ENCODE measurements around the gene RPP25.

The RPP25 gene

DNA sequence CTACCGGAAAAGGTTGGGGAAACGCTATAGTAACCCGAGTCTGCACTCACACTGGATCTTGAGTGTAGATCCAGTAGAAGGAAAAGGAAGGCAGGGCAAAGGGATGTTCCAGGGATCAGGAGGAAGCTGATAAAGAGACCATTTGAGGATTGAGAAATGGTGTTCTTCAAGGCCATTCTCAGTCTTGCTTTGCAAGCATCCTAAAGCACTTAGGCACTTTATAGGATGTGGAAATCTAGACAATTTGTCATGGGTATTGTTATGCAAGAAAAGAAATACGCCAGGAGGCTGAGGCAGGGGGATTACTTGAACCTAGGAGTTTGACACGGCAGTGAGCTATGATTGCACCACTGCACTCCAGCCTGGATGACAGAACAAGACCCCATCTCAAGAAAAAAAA is 25.6 kb upstream of the RPP25 start:
- Mint-ChIP-seq H3K36me3 (ENCODE audit: low read depth) (no peaks in the 10 kb centered on the region), H3K27ac (no peak overlapping the region), H3K9me3 (no peaks in the 10 kb centered on the region), H3K27me3 (peaks cover 23% of the 10 kb centered on the region), H3K4me1 (ENCODE audit: low read depth) (peaks cover 36% of the 10 kb centered on the region), H3K4me3 (no peak overlapping the region)
- no peak for DNase-seq

DNA sequence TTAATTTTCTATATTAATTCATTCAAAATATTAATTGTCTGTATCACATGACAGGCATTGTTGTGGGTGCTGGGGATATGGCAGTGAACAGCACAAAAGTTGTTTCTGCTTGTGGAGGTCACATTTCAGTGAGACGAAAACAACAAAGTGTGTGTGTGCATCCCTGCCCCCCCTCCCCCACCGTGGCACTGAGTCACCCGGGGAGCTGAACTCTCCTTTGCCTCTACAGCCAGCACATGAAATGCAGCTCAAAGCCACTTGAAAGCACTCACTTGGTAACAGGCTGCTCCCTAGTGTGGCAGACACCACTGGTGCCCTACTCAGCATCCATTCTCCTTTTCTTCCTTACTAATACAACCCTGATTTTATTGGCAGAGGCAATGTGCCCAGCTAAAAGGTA is 21.9 kb upstream of the RPP25 start:
- peaks cover 16% of the 10 kb centered on the region for H3K27me3 Mint-ChIP-seq
- H3K27ac Mint-ChIP-seq: no peak overlapping the region
- H3K9me3 Mint-ChIP-seq: no peaks in the 10 kb centered on the region
- peak; percentile 52 for DNase-seq
- peaks cover 25% of the 10 kb centered on the region for H3K4me1 Mint-ChIP-seq (ENCODE audit: low read depth)
- no peaks in the 10 kb centered on the region for H3K36me3 Mint-ChIP-seq (ENCODE audit: low read depth)
- H3K4me3 Mint-ChIP-seq: no peak overlapping the region

DNA sequence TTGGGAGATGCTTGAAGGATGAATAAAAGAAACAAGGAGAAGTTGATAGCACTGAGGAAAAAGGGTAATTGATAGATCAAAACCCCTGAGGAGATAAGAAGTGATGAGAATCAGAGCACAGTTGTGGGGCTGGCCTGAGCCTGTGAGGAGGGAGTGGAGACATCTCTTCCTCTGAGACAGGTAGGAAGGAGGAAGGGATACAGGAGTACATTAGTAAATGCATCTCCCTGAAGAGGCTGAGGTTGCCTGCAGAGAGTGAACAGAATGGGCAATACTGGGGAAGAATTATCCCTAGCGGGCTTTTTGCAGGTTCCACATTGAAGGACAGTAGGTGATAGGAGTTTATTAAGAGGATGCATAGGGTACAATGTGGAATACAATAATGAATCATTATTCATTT is 21.5 kb upstream of the RPP25 start:
- peak overlapping the region; percentile 58 for H3K27ac Mint-ChIP-seq
- no peaks in the 10 kb centered on the region for H3K9me3 Mint-ChIP-seq
- peaks cover 21% of the 10 kb centered on the region for H3K4me1 Mint-ChIP-seq (ENCODE audit: low read depth)
- no peaks in the 10 kb centered on the region for H3K36me3 Mint-ChIP-seq (ENCODE audit: low read depth)
- no peak overlapping the region for H3K4me3 Mint-ChIP-seq
- peaks cover 17% of the 10 kb centered on the region for H3K27me3 Mint-ChIP-seq
- DNase-seq: no peak

DNA sequence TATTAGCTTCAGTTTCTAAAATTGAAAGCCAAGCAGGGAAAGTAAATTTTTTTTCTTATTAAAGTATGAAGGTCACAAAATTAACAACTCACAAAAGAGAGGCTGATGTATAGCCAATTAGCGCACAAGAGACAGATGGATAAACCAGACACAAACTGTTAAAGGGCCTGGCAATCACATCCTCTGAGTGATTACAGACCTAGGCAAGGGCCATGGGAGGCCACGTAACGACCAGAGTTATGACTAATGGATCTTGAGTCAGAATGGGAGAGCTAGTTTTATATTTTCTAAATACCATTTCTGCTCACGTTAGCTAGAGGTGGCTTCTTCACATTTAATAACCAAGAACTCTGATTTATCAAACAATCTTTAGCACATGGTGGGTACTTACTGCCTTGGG is 21.0 kb upstream of the RPP25 start:
- DNase-seq: no peak
- H3K4me1 Mint-ChIP-seq (ENCODE audit: low read depth): peaks cover 19% of the 10 kb centered on the region
- H3K4me3 Mint-ChIP-seq: no peak overlapping the region
- no peaks in the 10 kb centered on the region for H3K9me3 Mint-ChIP-seq
- H3K27ac Mint-ChIP-seq: peak overlapping the region; percentile 58
- peaks cover 22% of the 10 kb centered on the region for H3K27me3 Mint-ChIP-seq
- H3K36me3 Mint-ChIP-seq (ENCODE audit: low read depth): no peaks in the 10 kb centered on the region

DNA sequence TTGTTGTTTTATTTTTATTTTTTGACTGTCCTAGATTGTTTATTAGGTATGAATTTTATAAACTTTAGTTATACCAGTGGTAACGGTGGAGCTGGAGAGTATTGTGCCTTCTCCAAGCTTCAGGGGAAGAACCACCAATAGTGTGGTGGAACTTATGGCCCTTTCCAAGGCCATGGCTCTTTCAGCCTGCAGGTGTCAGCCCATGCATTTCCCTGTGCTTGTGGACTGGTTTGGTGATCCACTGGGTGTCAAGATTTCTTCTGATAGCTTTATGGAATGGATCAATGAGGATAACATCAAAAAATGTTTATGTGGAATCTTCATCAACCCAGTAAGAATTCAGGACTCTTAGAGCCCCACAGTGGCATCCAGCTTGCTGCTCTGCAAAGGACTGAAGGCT is 19.6 kb upstream of the RPP25 start:
- Mint-ChIP-seq H3K4me3 (no peak overlapping the region), H3K9me3 (no peaks in the 10 kb centered on the region), H3K4me1 (ENCODE audit: low read depth) (peaks cover 15% of the 10 kb centered on the region), H3K36me3 (ENCODE audit: low read depth) (no peaks in the 10 kb centered on the region), H3K27ac (no peak overlapping the region), H3K27me3 (peaks cover 19% of the 10 kb centered on the region)
- DNase-seq: no peak

DNA sequence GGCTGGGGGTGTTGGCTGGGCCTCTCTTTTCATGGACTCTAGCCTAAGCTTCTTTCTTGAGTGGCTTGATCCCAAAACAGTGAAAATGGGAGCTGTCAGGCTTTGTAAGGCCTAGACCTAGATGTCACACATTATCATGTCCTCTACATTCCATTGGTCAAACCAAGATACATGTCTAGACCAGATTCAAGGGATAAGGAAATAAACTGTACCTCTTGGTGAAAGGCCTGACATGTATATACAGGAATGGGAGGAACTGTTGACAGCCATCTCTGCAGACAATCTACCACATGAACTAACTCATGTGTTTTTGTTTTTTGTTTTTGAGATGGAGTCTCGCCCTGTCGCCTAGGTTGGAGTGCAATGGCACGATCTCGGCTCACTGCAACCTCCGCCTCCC is 11.1 kb upstream of the RPP25 start:
- DNase-seq: no peak
- Mint-ChIP-seq H3K27me3 (peaks cover under 1% of the 10 kb centered on the region), H3K4me3 (no peak overlapping the region), H3K36me3 (ENCODE audit: low read depth) (no peaks in the 10 kb centered on the region), H3K4me1 (ENCODE audit: low read depth) (peaks cover 3% of the 10 kb centered on the region), H3K9me3 (no peaks in the 10 kb centered on the region), H3K27ac (no peak overlapping the region)

DNA sequence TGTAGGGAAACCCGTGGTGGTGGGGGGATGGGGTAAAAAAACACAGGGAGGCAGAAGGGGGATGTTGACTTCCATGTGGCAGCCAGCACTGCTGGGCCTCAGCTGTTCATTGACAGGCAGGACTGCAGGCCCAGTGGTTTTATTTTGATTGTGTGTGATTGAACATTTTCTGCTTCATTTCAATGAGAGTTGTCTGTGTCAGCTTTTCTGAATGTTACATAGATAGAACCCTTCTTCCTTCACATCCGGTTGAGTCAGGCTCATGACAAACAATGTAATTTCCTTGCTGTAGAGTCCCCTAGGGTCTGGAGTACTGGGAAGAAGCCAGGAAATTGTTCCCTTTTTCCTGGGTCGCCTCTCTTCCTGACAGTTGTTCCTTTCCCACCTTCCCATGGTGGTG is 8.2 kb upstream of the RPP25 start:
- peaks cover 20% of the 10 kb centered on the region for H3K4me1 Mint-ChIP-seq (ENCODE audit: low read depth)
- H3K27me3 Mint-ChIP-seq: peaks cover 7% of the 10 kb centered on the region
- no peak overlapping the region for H3K27ac Mint-ChIP-seq
- no peaks in the 10 kb centered on the region for H3K9me3 Mint-ChIP-seq
- no peak overlapping the region for H3K4me3 Mint-ChIP-seq
- DNase-seq: no peak
- H3K36me3 Mint-ChIP-seq (ENCODE audit: low read depth): no peaks in the 10 kb centered on the region

DNA sequence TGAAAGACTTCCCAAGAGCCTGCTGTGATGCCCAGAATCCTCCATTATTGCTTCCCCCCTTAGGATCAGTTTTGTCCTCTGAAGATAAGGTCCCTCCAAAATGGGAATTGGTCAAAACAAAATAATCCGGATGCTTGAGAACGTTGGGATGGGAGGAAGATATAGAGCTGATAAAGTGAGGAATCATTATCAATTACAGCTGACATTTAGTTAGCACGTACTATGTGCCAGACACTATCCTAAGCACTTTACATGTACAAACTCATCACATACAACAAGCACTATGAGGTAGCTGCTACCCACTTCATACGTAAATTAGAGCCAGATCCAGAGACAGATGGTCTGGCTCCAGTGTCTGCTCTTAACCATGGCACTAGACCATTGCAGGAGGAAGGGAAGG is 6.6 kb upstream of the RPP25 start:
- Mint-ChIP-seq H3K27ac (no peak overlapping the region), H3K36me3 (ENCODE audit: low read depth) (no peaks in the 10 kb centered on the region), H3K4me3 (no peak overlapping the region), H3K27me3 (peaks cover 23% of the 10 kb centered on the region), H3K4me1 (ENCODE audit: low read depth) (peaks cover 33% of the 10 kb centered on the region), H3K9me3 (no peaks in the 10 kb centered on the region)
- no peak for DNase-seq

DNA sequence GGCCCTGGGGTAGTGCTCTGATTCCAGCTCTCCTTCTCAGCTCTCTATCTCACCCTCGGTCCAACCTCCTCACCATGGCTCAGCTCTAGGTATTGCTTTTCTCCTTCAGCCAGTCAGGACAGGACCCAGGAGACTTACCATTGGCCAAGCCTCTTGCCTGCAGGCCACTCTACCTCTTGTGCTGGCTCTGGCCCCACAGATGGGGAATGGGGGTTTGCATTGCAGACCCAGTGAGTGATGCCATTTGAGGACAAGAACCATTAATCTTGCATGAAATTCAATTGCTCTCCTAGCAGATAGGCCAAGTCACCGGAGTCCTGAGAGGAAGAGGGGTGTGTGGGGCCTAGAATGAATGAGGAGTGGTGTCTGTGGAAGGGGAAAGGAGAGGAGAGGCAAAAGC is 6.1 kb upstream of the RPP25 start:
- no peak for DNase-seq
- peaks cover 37% of the 10 kb centered on the region for H3K4me1 Mint-ChIP-seq (ENCODE audit: low read depth)
- no peak overlapping the region for H3K4me3 Mint-ChIP-seq
- no peaks in the 10 kb centered on the region for H3K36me3 Mint-ChIP-seq (ENCODE audit: low read depth)
- peaks cover 28% of the 10 kb centered on the region for H3K27me3 Mint-ChIP-seq
- no peaks in the 10 kb centered on the region for H3K9me3 Mint-ChIP-seq
- H3K27ac Mint-ChIP-seq: no peak overlapping the region

DNA sequence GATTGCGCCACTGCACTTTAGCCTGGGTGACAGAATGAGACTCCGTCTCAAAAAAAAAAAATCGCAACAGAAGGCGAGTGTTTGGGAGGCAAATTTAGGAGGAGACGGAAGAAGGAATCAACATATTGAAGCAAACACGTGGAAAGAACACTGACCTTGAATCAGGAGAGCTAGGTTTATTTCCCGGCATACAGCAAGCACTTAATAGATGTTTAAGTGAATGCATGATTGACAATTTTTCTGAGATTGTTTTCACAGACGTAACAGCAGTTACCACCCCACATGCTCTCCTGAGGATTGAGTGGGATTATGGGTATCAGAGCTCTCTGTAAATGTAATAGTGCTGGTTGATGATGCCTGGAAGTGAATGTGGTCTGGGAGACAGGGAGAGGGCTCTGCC is 5.6 kb upstream of the RPP25 start:
- H3K27me3 Mint-ChIP-seq: peaks cover 33% of the 10 kb centered on the region
- H3K4me1 Mint-ChIP-seq (ENCODE audit: low read depth): peaks cover 41% of the 10 kb centered on the region
- H3K4me3 Mint-ChIP-seq: no peak overlapping the region
- no peak overlapping the region for H3K27ac Mint-ChIP-seq
- H3K36me3 Mint-ChIP-seq (ENCODE audit: low read depth): no peaks in the 10 kb centered on the region
- no peaks in the 10 kb centered on the region for H3K9me3 Mint-ChIP-seq
- no peak for DNase-seq

DNA sequence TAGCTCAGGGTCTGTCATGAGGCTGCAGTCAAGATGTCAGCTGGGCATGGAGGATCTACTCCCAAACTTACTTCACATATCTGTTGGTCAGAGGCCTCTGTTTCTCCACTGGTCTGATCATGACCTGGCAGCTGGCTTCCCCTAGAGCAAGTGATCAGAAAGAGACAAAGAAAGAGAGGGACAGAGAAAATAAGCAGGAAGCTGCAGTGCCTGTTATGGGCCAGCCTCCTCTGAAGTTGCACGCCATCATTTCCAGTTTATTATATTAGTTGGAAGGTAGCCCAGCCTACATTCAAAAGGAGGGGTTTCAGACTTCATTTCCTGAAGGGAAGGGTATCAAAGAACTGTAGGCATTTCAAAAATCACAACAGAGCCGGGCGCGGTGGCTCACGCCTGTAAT is 5.0 kb upstream of the RPP25 start:
- Mint-ChIP-seq H3K9me3 (no peaks in the 10 kb centered on the region), H3K4me3 (no peak overlapping the region), H3K36me3 (ENCODE audit: low read depth) (no peaks in the 10 kb centered on the region), H3K4me1 (ENCODE audit: low read depth) (peaks cover 43% of the 10 kb centered on the region), H3K27ac (peak overlapping the region; percentile 75), H3K27me3 (peaks cover 33% of the 10 kb centered on the region)
- DNase-seq: no peak

DNA sequence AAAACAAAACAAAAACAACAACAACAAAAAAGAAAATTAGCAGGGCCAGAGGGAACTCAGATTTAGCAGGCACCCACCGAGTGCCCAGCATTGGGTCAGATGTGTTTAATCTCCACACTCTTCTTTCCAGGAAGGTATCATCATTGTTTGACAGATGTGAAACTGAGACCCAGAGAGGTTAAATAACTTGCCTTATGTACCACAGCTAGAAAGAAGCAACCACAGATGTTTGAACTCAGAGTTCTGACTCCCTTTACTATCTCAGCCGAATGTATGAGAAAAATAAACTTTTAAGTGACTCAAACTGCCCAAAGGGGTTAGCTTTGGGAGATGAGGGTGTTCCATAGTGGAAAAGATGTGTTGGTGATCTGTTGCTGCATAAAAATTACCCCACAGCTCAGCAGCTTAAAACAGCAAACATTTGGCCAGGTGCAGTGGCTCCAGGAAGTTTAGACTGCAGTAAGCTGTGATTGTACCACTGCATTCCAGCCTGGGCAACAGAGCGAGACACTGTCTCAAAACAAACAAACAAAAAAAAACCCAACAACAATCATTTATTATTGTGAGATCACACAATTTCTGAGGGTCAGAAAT is 4.5 kb upstream of the RPP25 start:
- peak overlapping the region; percentile 75 for H3K27ac Mint-ChIP-seq
- no peak overlapping the region for H3K4me3 Mint-ChIP-seq
- no peak for DNase-seq
- H3K9me3 Mint-ChIP-seq: no peaks in the 10 kb centered on the region
- H3K4me1 Mint-ChIP-seq (ENCODE audit: low read depth): peaks cover 43% of the 10 kb centered on the region
- H3K36me3 Mint-ChIP-seq (ENCODE audit: low read depth): no peaks in the 10 kb centered on the region
- H3K27me3 Mint-ChIP-seq: peaks cover 33% of the 10 kb centered on the region

DNA sequence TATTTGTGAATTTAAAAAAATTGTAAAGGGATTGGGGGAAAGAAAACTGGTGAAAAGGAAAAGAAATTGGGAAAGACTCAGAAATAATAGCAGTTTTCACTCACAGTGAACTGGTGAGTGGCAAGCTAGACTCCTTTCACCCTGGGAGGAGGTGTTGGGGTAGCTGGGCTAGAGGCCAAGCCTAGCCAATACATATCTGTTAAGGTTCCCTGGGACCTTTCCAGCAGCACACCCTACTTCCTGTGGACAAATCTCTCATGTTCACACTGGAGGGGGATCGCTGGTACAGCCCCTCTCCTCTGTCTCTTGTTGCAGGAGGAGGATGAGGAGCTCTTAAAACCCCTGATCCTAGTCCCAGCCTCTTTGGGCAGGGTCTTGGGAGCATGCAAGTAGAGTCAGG is 3.7 kb upstream of the RPP25 start:
- H3K27ac Mint-ChIP-seq: peak overlapping the region; percentile 35
- H3K27me3 Mint-ChIP-seq: peaks cover 33% of the 10 kb centered on the region
- peaks cover 48% of the 10 kb centered on the region for H3K4me1 Mint-ChIP-seq (ENCODE audit: low read depth)
- no peaks in the 10 kb centered on the region for H3K36me3 Mint-ChIP-seq (ENCODE audit: low read depth)
- H3K9me3 Mint-ChIP-seq: no peaks in the 10 kb centered on the region
- no peak overlapping the region for H3K4me3 Mint-ChIP-seq
- DNase-seq: no peak

DNA sequence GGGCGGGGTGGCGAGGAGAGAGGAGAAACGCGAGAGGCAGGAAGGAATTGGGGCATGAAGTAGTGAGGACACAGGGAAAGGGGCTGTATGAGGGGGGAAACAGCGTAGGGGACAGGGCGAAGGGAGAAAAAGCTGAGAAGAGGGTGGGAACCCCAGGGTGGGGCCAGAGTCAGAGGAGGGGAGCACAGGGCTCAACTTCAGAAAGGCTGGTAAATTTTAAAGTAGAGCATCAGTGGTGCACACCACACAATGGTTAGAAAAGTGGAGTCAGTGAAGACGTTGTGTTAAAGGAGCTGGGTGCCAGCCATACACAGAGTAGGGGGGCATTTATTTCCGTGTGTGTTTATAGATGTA is 3.0 kb upstream of the RPP25 start:
- peaks cover 51% of the 10 kb centered on the region for H3K4me1 Mint-ChIP-seq (ENCODE audit: low read depth)
- H3K9me3 Mint-ChIP-seq: no peaks in the 10 kb centered on the region
- H3K36me3 Mint-ChIP-seq (ENCODE audit: low read depth): no peaks in the 10 kb centered on the region
- peaks cover 33% of the 10 kb centered on the region for H3K27me3 Mint-ChIP-seq
- no peak overlapping the region for H3K4me3 Mint-ChIP-seq
- no peak overlapping the region for H3K27ac Mint-ChIP-seq
- no peak for DNase-seq

DNA sequence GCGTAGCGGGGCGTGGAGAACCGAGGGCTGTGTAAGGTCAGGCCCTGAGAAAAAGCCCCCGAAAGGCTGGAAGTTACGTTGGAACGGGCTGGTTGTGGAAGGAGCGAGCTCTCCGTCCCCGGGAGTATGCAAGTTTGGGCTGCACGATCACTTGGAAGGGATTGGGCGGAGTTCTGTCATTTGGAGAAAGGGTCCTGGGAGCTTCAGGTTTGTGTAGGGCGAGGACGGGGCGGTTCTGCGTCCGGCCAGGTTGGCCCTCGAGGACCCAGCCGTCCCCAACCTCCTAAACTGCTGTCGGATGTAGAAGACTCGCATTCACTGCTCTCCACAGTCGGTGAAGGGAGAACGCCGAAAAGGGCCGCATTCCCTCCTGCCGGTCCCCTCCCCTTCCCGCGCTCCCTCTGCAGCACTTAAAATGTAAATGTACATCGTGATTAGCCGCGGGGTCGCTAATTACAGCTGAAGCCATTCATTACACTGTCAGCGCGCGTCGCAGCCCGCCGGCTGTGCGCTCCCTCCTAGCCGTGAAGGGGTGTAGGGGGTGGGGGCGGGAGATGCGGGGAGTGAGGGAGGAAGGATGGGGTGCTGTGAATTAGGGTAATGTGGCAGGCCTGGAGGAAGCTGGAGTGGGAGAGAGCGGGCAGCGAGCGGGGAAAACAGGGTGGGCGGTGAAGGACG is 2.5 kb upstream of the RPP25 start:
- H3K9me3 Mint-ChIP-seq: no peaks in the 10 kb centered on the region
- no peak overlapping the region for H3K27ac Mint-ChIP-seq
- peaks cover 52% of the 10 kb centered on the region for H3K4me1 Mint-ChIP-seq (ENCODE audit: low read depth)
- DNase-seq: no peak
- H3K36me3 Mint-ChIP-seq (ENCODE audit: low read depth): no peaks in the 10 kb centered on the region
- no peak overlapping the region for H3K4me3 Mint-ChIP-seq
- H3K27me3 Mint-ChIP-seq: peaks cover 33% of the 10 kb centered on the region
